ENCODE results near the gene TMEM120B. TPM values are rescaled to one million over a fixed set of nuclear protein-coding genes. Genes with fewer than 3 reads are reported as not detected.
"Not testable (repeated sequence)": the region's sequence is repeated elsewhere in the genome, so short reads cannot be mapped to it uniquely, and the experiment has no call there.

The TMEM120B gene
- total RNA-seq, 1 donor from 2014 or later, result 3.9 TPM

DNA sequence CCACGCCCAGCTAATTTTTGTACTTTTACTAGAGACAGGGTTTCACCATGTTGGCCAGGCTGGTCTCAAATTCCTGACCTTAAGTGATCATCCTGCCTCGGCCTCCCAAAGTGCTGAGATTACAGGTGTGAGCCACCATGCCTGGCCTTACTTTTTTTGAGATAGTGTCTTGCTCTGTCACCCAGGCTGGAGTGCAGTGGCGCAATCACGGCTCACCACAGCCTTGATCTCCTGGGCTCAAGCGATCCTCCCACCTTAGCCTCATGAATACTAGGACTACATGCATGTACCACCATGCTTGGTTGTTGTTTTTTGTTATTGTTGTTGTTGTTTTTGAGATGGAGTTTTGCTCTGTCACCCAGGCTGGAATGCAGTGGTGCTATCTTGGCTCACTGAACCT, 33.0 kb downstream of the TMEM120B start:
- DNase-seq (ENCODE audit: low read depth in 2 of 2), result not testable (repeated sequence)

DNA sequence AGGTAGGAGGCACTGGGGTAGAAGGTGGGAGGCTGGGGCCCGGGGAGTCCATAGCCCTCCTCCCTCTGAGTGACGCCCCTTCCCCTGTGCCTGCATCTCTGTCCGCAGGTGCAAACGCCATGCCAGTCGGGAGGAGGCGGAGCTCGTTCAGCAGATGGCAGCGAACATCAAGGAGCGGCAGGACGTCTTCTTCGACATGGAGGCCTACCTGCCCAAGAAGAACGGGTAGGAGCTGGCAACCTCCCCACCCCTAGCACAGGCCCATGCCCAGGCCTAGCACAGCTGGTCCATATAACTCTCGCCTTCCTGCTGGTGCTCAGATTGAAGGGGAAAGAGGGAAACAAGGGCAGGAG, 35.6 kb downstream of the TMEM120B start:
- DNase-seq (ENCODE audit: low read depth in 2 of 2), result no peak

DNA sequence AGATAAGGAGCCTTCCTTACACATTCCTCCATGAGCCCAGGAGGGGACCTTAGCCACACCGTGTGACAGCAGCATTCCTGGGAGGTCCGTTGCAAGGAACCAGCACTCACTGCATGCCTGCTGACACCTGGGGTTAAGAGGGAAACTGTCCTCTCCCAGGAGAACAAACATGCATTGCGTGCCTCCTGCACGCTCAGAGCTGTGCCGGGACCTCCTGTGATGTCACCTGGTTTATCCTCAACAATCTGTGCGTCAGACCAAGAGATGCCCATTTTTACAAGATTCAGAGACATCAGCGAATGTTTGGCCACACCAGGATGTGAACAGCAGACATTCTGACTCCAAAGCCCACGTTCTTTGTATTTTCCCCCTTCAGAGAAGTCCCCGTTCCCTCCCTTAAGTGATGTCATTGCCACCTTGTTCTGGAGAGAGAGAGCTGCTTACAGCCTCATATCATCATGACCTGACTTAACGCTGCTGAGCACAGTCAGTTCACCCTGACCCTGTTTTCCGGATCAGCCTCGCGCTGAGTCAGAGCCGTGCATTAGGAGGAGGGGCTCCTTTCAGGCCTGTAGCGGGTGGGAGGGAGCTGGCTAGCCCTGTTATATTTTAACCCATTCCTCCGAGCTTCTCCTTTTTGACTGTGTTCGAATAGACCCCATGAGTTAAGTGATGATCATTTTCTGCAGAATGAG, 36.2 kb downstream of the TMEM120B start:
- peak; percentile 76 to 94 for DNase-seq (ENCODE audit: low read depth in 2 of 2)

DNA sequence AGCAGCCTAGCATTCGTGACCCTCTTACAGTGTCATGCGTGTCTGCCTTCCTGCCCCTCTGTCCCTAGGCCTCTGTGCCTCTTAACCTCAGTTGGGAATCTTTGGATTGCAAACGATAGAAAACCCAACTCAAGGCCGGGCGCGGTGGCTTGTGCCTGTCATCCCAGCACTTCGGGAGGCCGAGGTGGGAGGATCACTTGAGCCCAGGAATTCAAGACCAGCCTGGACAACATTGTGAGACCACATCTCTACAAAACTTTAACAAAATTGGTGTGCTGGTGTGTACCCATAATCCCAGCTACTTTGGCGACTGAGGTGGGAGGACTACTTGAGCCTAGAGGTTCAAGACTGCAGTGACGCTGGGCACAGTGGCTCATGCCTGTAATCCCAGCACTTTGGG, 36.7 kb downstream of the TMEM120B start:
- no peak for DNase-seq (ENCODE audit: low read depth in 2 of 2)

- DNase-seq (ENCODE audit: low read depth in 2 of 2), result no peak
Observed at GRCh38 chr12:121750507-121750955, 38.0 kb downstream of the TMEM120B start.

DNA sequence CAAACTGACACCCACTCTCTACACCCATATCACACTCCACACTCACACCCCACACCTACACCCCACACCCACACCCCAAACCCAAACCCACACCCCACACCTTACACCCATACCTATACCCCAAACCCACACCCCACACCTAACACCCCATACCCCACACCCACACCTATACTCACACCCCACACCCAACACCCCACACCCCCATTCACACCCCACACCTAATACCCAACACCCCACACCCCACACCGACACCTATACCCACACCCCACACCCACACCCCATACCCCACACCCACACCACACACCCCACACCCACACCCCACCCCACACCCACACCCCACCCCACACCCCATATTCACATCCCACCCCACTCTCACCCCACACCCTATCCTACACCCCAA, 38.5 kb downstream of the TMEM120B start:
- DNase-seq (ENCODE audit: low read depth in 2 of 2), result no peak

DNA sequence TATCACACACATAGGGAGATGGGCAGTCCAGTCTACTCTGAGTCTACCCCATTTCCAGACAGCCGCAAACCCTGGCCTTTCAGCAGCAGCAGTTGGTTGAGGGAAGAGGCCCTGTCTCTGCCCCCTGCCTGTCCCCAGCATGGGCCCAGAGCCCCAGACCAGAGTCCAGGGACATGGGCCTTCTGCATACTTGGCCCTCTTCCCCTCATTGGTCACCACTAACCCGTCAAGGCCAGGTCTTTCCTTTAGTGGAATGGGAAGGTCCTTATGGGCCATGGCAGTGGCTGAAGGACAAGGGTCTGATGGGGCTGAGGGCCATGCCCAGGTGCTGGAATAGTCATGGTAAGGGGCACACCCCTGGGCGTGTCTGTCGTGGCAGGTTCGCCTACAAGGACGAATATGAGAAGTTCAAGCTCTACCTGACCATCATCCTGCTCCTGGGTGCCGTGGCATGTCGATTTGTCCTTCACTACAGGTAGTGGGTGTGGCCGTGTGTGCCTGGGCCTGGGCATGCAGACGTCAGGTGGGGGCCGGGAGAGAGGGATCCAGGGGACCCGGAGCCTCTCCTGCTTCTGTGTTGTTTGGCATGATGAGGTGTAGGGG, 39.3 kb downstream of the TMEM120B start:
- DNase-seq (ENCODE audit: low read depth in 2 of 2), result no peak

DNA sequence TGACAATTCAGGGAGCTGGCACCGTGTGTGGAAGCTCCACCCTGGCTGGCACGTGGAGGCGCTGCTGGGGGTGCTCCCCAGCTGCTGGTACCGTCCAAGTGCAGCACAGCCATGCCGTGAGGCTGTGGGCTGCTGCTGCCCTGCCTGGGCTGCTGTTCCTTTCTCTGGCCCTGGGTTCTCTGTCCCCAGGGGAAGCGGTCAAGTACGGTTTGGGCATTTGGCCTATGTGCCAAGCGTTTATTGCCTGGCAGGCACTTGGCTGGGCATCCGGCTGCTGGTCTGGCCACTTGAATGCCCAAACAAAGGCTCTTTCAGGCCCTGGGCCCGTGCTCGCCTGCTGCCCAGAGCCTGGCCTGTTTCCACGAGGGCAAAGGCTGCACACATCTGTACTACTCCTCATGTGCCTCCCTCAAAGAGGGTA, 41.3 kb downstream of the TMEM120B start:
- DNase-seq (ENCODE audit: low read depth in 2 of 2), result no peak

- DNase-seq (ENCODE audit: low read depth in 2 of 2), result no peak
Observed at GRCh38 chr12:121754836-121755235, 42.3 kb downstream of the TMEM120B start.

GRCh38 chr12:121755591-121755990, 43.0 kb downstream of the TMEM120B start:
- DNase-seq (ENCODE audit: low read depth in 2 of 2), result no peak

DNA sequence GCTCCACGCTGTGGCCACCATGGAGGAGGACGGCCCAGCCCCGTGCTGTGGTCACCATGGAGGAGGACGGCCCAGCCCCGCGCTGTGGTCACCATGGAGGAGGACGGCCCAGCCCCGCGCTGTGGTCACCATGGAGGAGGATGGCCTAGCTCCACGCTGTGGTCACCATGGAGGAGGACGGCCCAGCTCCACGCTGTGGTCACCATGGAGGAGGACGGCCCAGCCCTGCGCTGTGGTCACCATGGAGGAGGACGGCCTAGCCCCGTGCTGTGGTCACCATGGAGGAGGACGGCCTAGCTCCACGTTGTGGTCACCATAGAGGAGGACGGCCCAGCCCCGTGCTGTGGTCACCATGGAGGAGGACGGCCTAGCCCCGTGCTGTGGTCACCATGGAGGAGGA, 46.0 kb downstream of the TMEM120B start:
- DNase-seq (ENCODE audit: low read depth in 2 of 2), result not testable (repeated sequence)

DNA sequence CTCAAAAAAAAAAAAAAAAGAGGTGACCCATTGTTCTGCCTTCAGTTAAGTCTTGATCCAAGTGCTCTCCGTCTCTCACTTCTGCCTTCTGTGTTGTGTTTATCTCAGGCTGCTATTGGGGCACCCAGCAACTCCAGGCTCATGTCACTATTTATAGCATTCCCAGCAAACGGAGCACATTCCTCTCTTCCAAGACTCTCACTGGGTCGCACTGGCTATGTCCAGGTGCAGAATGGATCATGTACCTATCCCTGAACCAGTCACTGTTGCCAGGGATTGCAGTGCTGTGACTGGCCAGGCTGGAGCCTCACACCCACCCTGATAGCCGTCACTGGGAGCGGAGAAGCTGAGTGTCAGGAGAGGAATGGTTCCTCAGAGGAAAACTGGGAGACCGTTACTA, 49.7 kb downstream of the TMEM120B start:
- DNase-seq (ENCODE audit: low read depth in 2 of 2), result no peak

GRCh38 chr12:121764808-121765207, 52.3 kb downstream of the TMEM120B start:
- no peak for DNase-seq (ENCODE audit: low read depth in 2 of 2)

GRCh38 chr12:121765573-121765972, 53.0 kb downstream of the TMEM120B start:
- peak in 1 of 2 donors; percentile 46 for DNase-seq (ENCODE audit: low read depth in 2 of 2)

GRCh38 chr12:121766290-121767039, 53.9 kb downstream of the TMEM120B start:
- DNase-seq (ENCODE audit: low read depth in 2 of 2), result no peak

DNA sequence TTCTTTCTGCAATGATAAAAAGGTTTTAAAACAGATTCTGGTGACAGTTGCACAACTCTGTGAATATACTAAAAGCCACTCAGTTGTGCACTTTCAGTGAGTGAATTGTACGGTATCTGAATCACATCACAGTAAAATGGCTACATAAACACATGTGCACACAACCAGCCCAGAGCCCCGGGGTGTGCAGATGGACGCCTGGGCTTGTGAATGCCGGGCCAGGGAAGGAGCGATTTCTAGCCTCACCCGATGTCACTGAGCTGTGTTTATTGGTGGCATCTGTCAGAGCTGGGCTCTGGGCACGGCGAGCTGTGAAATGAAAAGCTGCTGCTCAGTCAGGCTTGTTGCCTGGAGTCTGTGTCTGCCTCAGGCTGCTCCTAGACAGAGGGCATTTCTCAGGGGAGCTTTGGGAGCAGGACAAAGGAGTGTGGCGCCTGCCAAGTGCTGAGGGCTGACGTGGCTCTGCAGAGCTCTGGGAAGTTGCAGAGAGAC, 55.0 kb downstream of the TMEM120B start:
- DNase-seq (ENCODE audit: low read depth in 2 of 2), result no peak

GRCh38 chr12:121769297-121769830, 56.8 kb downstream of the TMEM120B start:
- no peak for DNase-seq (ENCODE audit: low read depth in 2 of 2)

DNA sequence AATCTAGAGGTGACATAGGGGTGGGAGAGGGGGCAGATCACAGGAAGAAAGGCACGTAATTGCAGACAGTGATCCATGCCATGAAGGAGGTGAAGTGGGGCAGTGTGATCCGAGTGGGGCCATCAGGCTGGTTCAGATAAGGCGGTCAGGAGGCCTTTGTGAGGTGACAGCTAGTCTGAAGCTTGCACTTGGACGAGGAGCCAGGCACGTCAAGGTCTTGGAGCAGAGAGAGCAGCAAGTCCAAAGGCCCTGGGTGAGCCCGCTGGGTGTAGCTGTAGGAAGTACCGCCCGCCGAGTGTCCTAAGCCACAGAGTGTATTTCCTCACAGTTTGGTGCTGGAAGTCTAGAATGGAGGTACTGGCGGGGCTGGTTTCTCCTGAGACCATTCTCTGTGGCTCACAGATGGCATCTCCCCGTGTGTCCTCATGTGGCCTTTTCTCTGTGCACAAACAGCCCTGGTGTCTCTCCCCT, 57.3 kb downstream of the TMEM120B start:
- DNase-seq (ENCODE audit: low read depth in 2 of 2), result no peak

DNA sequence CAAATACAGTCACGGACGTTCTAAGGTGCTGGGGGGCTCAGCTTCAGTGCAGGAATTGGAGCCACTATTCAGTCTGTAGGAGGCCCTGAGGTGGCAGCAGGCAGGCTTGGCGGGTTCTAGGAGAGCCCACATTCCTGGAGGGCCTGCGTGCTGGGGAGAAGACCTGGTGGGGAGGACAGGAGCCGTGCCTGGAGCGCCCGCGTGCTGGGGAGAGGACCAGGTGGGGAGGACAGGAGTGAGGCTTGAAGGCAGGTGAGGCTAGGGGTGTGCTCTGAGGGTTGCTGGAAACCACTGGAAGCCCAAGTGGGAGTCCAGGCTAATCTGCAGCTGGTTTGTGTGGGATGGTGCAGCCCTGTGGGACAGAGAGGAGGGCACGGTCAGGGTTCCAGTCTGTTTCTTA, 57.8 kb downstream of the TMEM120B start:
- no peak for DNase-seq (ENCODE audit: low read depth in 2 of 2)

- DNase-seq (ENCODE audit: low read depth in 2 of 2), result no peak
Observed at GRCh38 chr12:121770813-121771625, 58.5 kb downstream of the TMEM120B start.

All from dermis microvascular lymphatic vessel endothelial cell (primary cell).